ENCODE results near the gene TDRD9. TPM values are rescaled to one million over a fixed set of nuclear protein-coding genes. Genes with fewer than 3 reads are reported as not detected.
A peak's percentile ranks its signal among the peaks of the same experiment; 100 is the strongest.

The TDRD9 gene
- total and polyA plus RNA-seq, 4 donors = 1.2 to 2.2 (median 1.7) TPM

GRCh38 chr14:103998027-103998426 lies 69.8 kb downstream of the TDRD9 start:
- Histone ChIP-seq H3K4me3 (ENCODE audit: low read depth, low read length) (no peak overlapping the region), H3K27ac (ENCODE audit: low read depth, low read length) (no peak overlapping the region), H3K9me3 (ENCODE audit: control insufficient read depth, insufficient read depth, low read length) (no peaks in the 10 kb centered on the region), H3K36me3 (ENCODE audit: control insufficient read depth, insufficient read depth, low read length) (no peaks in the 10 kb centered on the region), H3K4me1 (ENCODE audit: control insufficient read depth, insufficient read depth, low read length) (no peaks in the 10 kb centered on the region), H3K27me3 (ENCODE audit: control insufficient read depth, insufficient read depth, low read length) (no peaks in the 10 kb centered on the region)
- DNase-seq (ENCODE audit: low read depth in 4 of 6, low spot score in 6 of 6) = no peak
- no CpG with 5 or more reads among the region's 10 CpGs for WGBS (ENCODE audit: insufficient coverage)

GRCh38 chr14:103999795-104000440 lies 71.7 kb downstream of the TDRD9 start:
- no peaks in the 10 kb centered on the region for H3K4me1 ChIP-seq (ENCODE audit: control insufficient read depth, insufficient read depth, low read length)
- no peaks in the 10 kb centered on the region for H3K27me3 ChIP-seq (ENCODE audit: control insufficient read depth, insufficient read depth, low read length)
- no peak overlapping the region for H3K4me3 ChIP-seq (ENCODE audit: low read depth, low read length)
- no peak for DNase-seq (ENCODE audit: low read depth in 4 of 6, low spot score in 6 of 6)
- no peaks in the 10 kb centered on the region for H3K9me3 ChIP-seq (ENCODE audit: control insufficient read depth, insufficient read depth, low read length)
- H3K27ac ChIP-seq (ENCODE audit: low read depth, low read length) = no peak overlapping the region
- 100% methylated on average over 4 of the region's 7 CpGs for WGBS (ENCODE audit: insufficient coverage)
- no peaks in the 10 kb centered on the region for H3K36me3 ChIP-seq (ENCODE audit: control insufficient read depth, insufficient read depth, low read length)

- no peaks in the 10 kb centered on the region for H3K27me3 ChIP-seq (ENCODE audit: control insufficient read depth, insufficient read depth, low read length)
- no CpG with 5 or more reads among the region's 4 CpGs for WGBS (ENCODE audit: insufficient coverage)
- DNase-seq (ENCODE audit: low read depth in 4 of 6, low spot score in 6 of 6) = no peak
- no peaks in the 10 kb centered on the region for H3K4me1 ChIP-seq (ENCODE audit: control insufficient read depth, insufficient read depth, low read length)
- H3K27ac ChIP-seq (ENCODE audit: low read depth, low read length) = no peak overlapping the region
- no peaks in the 10 kb centered on the region for H3K9me3 ChIP-seq (ENCODE audit: control insufficient read depth, insufficient read depth, low read length)
- no peaks in the 10 kb centered on the region for H3K36me3 ChIP-seq (ENCODE audit: control insufficient read depth, insufficient read depth, low read length)
- H3K4me3 ChIP-seq (ENCODE audit: low read depth, low read length) = no peak overlapping the region
Measured at GRCh38 chr14:104001003-104001402, 72.7 kb downstream of the TDRD9 start.

- Histone ChIP-seq H3K27ac (ENCODE audit: low read depth, low read length) (no peak overlapping the region), H3K4me3 (ENCODE audit: low read depth, low read length) (no peak overlapping the region), H3K4me1 (ENCODE audit: control insufficient read depth, insufficient read depth, low read length) (no peaks in the 10 kb centered on the region), H3K27me3 (ENCODE audit: control insufficient read depth, insufficient read depth, low read length) (no peaks in the 10 kb centered on the region), H3K9me3 (ENCODE audit: control insufficient read depth, insufficient read depth, low read length) (no peaks in the 10 kb centered on the region), H3K36me3 (ENCODE audit: control insufficient read depth, insufficient read depth, low read length) (no peaks in the 10 kb centered on the region)
- 89% methylated on average over 5 of the region's 6 CpGs for WGBS (ENCODE audit: insufficient coverage)
- DNase-seq (ENCODE audit: low read depth in 4 of 6, low spot score in 6 of 6) = no peak
Measured at GRCh38 chr14:104003616-104004015, 75.4 kb downstream of the TDRD9 start.

GRCh38 chr14:104004849-104005248 lies 76.6 kb downstream of the TDRD9 start:
- Histone ChIP-seq H3K4me3 (ENCODE audit: low read depth, low read length) (no peak overlapping the region), H3K36me3 (ENCODE audit: control insufficient read depth, insufficient read depth, low read length) (no peaks in the 10 kb centered on the region), H3K27ac (ENCODE audit: low read depth, low read length) (no peak overlapping the region), H3K4me1 (ENCODE audit: control insufficient read depth, insufficient read depth, low read length) (no peaks in the 10 kb centered on the region), H3K9me3 (ENCODE audit: control insufficient read depth, insufficient read depth, low read length) (no peaks in the 10 kb centered on the region), H3K27me3 (ENCODE audit: control insufficient read depth, insufficient read depth, low read length) (no peaks in the 10 kb centered on the region)
- no CpG with 5 or more reads among the region's 1 CpG for WGBS (ENCODE audit: insufficient coverage)
- DNase-seq (ENCODE audit: low read depth in 4 of 6, low spot score in 6 of 6) = no peak

- no peaks in the 10 kb centered on the region for H3K9me3 ChIP-seq (ENCODE audit: control insufficient read depth, insufficient read depth, low read length)
- no peak overlapping the region for H3K4me3 ChIP-seq (ENCODE audit: low read depth, low read length)
- no peak overlapping the region for H3K27ac ChIP-seq (ENCODE audit: low read depth, low read length)
- H3K27me3 ChIP-seq (ENCODE audit: control insufficient read depth, insufficient read depth, low read length) = no peaks in the 10 kb centered on the region
- 100% methylated on average over 6 of the region's 8 CpGs for WGBS (ENCODE audit: insufficient coverage)
- H3K4me1 ChIP-seq (ENCODE audit: control insufficient read depth, insufficient read depth, low read length) = no peaks in the 10 kb centered on the region
- no peaks in the 10 kb centered on the region for H3K36me3 ChIP-seq (ENCODE audit: control insufficient read depth, insufficient read depth, low read length)
- DNase-seq (ENCODE audit: low read depth in 4 of 6, low spot score in 6 of 6) = no peak
Measured at GRCh38 chr14:104005489-104005888, 77.2 kb downstream of the TDRD9 start.

GRCh38 chr14:104007121-104007520 lies 78.9 kb downstream of the TDRD9 start:
- no peaks in the 10 kb centered on the region for H3K4me1 ChIP-seq (ENCODE audit: control insufficient read depth, insufficient read depth, low read length)
- no peaks in the 10 kb centered on the region for H3K36me3 ChIP-seq (ENCODE audit: control insufficient read depth, insufficient read depth, low read length)
- no peak overlapping the region for H3K27ac ChIP-seq (ENCODE audit: low read depth, low read length)
- DNase-seq (ENCODE audit: low read depth in 4 of 6, low spot score in 6 of 6) = no peak
- H3K4me3 ChIP-seq (ENCODE audit: low read depth, low read length) = no peak overlapping the region
- 90% methylated on average over 12 of the region's 12 CpGs for WGBS (ENCODE audit: insufficient coverage)
- no peaks in the 10 kb centered on the region for H3K9me3 ChIP-seq (ENCODE audit: control insufficient read depth, insufficient read depth, low read length)
- no peaks in the 10 kb centered on the region for H3K27me3 ChIP-seq (ENCODE audit: control insufficient read depth, insufficient read depth, low read length)

GRCh38 chr14:104009297-104009696 lies 81.0 kb downstream of the TDRD9 start:
- Histone ChIP-seq H3K27me3 (ENCODE audit: control insufficient read depth, insufficient read depth, low read length) (no peaks in the 10 kb centered on the region), H3K27ac (ENCODE audit: low read depth, low read length) (no peak overlapping the region), H3K9me3 (ENCODE audit: control insufficient read depth, insufficient read depth, low read length) (no peaks in the 10 kb centered on the region), H3K4me1 (ENCODE audit: control insufficient read depth, insufficient read depth, low read length) (no peaks in the 10 kb centered on the region), H3K36me3 (ENCODE audit: control insufficient read depth, insufficient read depth, low read length) (no peaks in the 10 kb centered on the region), H3K4me3 (ENCODE audit: low read depth, low read length) (no peak overlapping the region)
- no peak for DNase-seq (ENCODE audit: low read depth in 4 of 6, low spot score in 6 of 6)
- no CpG with 5 or more reads among the region's 1 CpG for WGBS (ENCODE audit: insufficient coverage)

- DNase-seq (ENCODE audit: low read depth in 4 of 6, low spot score in 6 of 6) = peak in 1 of 6 donors; percentile 12
- no peaks in the 10 kb centered on the region for H3K4me1 ChIP-seq (ENCODE audit: control insufficient read depth, insufficient read depth, low read length)
- H3K36me3 ChIP-seq (ENCODE audit: control insufficient read depth, insufficient read depth, low read length) = no peaks in the 10 kb centered on the region
- 83% methylated on average over 3 of the region's 3 CpGs for WGBS (ENCODE audit: insufficient coverage)
- no peaks in the 10 kb centered on the region for H3K9me3 ChIP-seq (ENCODE audit: control insufficient read depth, insufficient read depth, low read length)
- H3K27ac ChIP-seq (ENCODE audit: low read depth, low read length) = no peak overlapping the region
- no peak overlapping the region for H3K4me3 ChIP-seq (ENCODE audit: low read depth, low read length)
- H3K27me3 ChIP-seq (ENCODE audit: control insufficient read depth, insufficient read depth, low read length) = no peaks in the 10 kb centered on the region
Measured at GRCh38 chr14:104011824-104012517, 83.7 kb downstream of the TDRD9 start.

GRCh38 chr14:104014764-104015163 lies 86.5 kb downstream of the TDRD9 start:
- WGBS (ENCODE audit: insufficient coverage) = 100% methylated on average over 1 of the region's 5 CpGs
- Histone ChIP-seq H3K27ac (ENCODE audit: low read depth, low read length) (no peak overlapping the region), H3K4me3 (ENCODE audit: low read depth, low read length) (no peak overlapping the region), H3K9me3 (ENCODE audit: control insufficient read depth, insufficient read depth, low read length) (no peaks in the 10 kb centered on the region), H3K27me3 (ENCODE audit: control insufficient read depth, insufficient read depth, low read length) (no peaks in the 10 kb centered on the region), H3K36me3 (ENCODE audit: control insufficient read depth, insufficient read depth, low read length) (no peaks in the 10 kb centered on the region), H3K4me1 (ENCODE audit: control insufficient read depth, insufficient read depth, low read length) (no peaks in the 10 kb centered on the region)
- no peak for DNase-seq (ENCODE audit: low read depth in 4 of 6, low spot score in 6 of 6)

All from spinal cord (tissue), 10 donors.